Stimulated activated naive CD4-positive, alpha-beta T cell treated with Interleukin-2 at 50 U/mL for 16 hours (primary cell): ENCODE results near the gene NPTX2.

Experiments
- DNase-seq: peaks from one replicate; lab custom pipeline; 2025; lab: John Stamatoyannopoulos, UW

NPTX2 gene

GRCh38 chr7:98655611-98656010, 38.5 kb downstream of the NPTX2 start:
- DNase-seq: no peak

GRCh38 chr7:98656899-98657298, 39.8 kb downstream of the NPTX2 start:
- no peak for DNase-seq

GRCh38 chr7:98657736-98658135, 40.7 kb downstream of the NPTX2 start:
- DNase-seq: no peak

- no peak for DNase-seq
These were observed 42.7 kb downstream of the NPTX2 start for GRCh38 chr7:98659756-98660155.

- DNase-seq: no peak
These were observed 44.5 kb downstream of the NPTX2 start for GRCh38 chr7:98661607-98662006.

- DNase-seq: no peak
These were observed 45.2 kb downstream of the NPTX2 start for GRCh38 chr7:98662289-98662688.

GRCh38 chr7:98664882-98665281, 47.8 kb downstream of the NPTX2 start:
- DNase-seq: no peak

- DNase-seq: no peak
These were observed 51.2 kb downstream of the NPTX2 start for GRCh38 chr7:98668255-98668654.

GRCh38 chr7:98669329-98670000, 52.4 kb downstream of the NPTX2 start:
- DNase-seq: no peak

- DNase-seq: no peak
These were observed 53.1 kb downstream of the NPTX2 start for GRCh38 chr7:98670186-98670585.

- DNase-seq: no peak
These were observed 54.7 kb downstream of the NPTX2 start for GRCh38 chr7:98671733-98672331.

- no peak for DNase-seq
These were observed 57.4 kb downstream of the NPTX2 start for GRCh38 chr7:98674461-98674860.

GRCh38 chr7:98674881-98675280, 57.8 kb downstream of the NPTX2 start:
- DNase-seq: no peak

GRCh38 chr7:98678215-98678614, 61.1 kb downstream of the NPTX2 start:
- DNase-seq: no peak
